Measurements from ENCODE around the gene CHRFAM7A.
"Not testable (repeated sequence)": the region's sequence is repeated elsewhere in the genome, so short reads cannot be mapped to it uniquely, and the experiment has no call there.

GRCh38 chr15:30310575-30310974 lies 82.8 kb downstream of the CHRFAM7A start:
- TF ChIP-seq SMC3 (IDR thresholded peaks at IDR 0.05; ENCODE audit: low read depth, low read length); EZH2phosphoT487 (IDR thresholded peaks at IDR 0.05; ENCODE audit: borderline replicate concordance, low read depth); POLR2AphosphoS5 (IDR thresholded peaks at IDR 0.05; ENCODE audit: low read depth, low read length); RCOR1 (IDR thresholded peaks at IDR 0.05; ENCODE audit: low read length); CTCF (IDR thresholded peaks at IDR 0.05): not testable (repeated sequence)
